ENCODE data around the gene SLC7A14.

SLC7A14 gene

GRCh38 chr3:170496026-170496867 lies 89.6 kb downstream of the SLC7A14 start:
- no peak for DNase-seq

GRCh38 chr3:170494766-170495165 lies 91.1 kb downstream of the SLC7A14 start:
- DNase-seq: no peak

GRCh38 chr3:170493712-170494182 lies 92.1 kb downstream of the SLC7A14 start:
- no peak for DNase-seq

- no peak for DNase-seq
Measured at GRCh38 chr3:170491901-170492300, 94.0 kb downstream of the SLC7A14 start.

GRCh38 chr3:170490828-170491560 lies 94.9 kb downstream of the SLC7A14 start:
- DNase-seq: no peak

- no peak for DNase-seq
Measured at GRCh38 chr3:170488802-170489201, 97.1 kb downstream of the SLC7A14 start.

- no peak for DNase-seq
Measured at GRCh38 chr3:170487031-170487430, 98.8 kb downstream of the SLC7A14 start.

GRCh38 chr3:170486398-170486797 lies 99.5 kb downstream of the SLC7A14 start:
- DNase-seq: no peak

GRCh38 chr3:170485696-170486095 lies 100.2 kb downstream of the SLC7A14 start:
- DNase-seq: no peak

- DNase-seq: no peak
Measured at GRCh38 chr3:170485294-170485693, 100.6 kb downstream of the SLC7A14 start.

- DNase-seq: no peak
Measured at GRCh38 chr3:170484869-170485268, 101.0 kb downstream of the SLC7A14 start.

- DNase-seq: no peak
Measured at GRCh38 chr3:170483485-170484262, 102.2 kb downstream of the SLC7A14 start.

GRCh38 chr3:170482199-170482598 lies 103.7 kb downstream of the SLC7A14 start:
- DNase-seq: no peak

GRCh38 chr3:170480111-170480510 lies 105.8 kb downstream of the SLC7A14 start:
- no peak for DNase-seq

GRCh38 chr3:170477395-170477794 lies 108.5 kb downstream of the SLC7A14 start:
- no peak for DNase-seq

GRCh38 chr3:170476291-170476690 lies 109.6 kb downstream of the SLC7A14 start:
- no peak for DNase-seq

- no peak for DNase-seq
Measured at GRCh38 chr3:170475092-170475685, 110.7 kb downstream of the SLC7A14 start.

- DNase-seq: no peak
Measured at GRCh38 chr3:170473358-170473757, 112.5 kb downstream of the SLC7A14 start.

- DNase-seq: no peak
Measured at GRCh38 chr3:170471149-170471548, 114.7 kb downstream of the SLC7A14 start.

- no peak for DNase-seq
Measured at GRCh38 chr3:170470063-170471016, 115.5 kb downstream of the SLC7A14 start.
